Activated T-cell treated with anti-CD3 and anti-CD28 coated beads for 4 hours (primary cell): ENCODE data around the gene DLG2.

Experiments used
- DNase-seq: peaks from one replicate; pipeline ENCODE4 v3.0.0-alpha.2; 2020

Gene DLG2

DNA sequence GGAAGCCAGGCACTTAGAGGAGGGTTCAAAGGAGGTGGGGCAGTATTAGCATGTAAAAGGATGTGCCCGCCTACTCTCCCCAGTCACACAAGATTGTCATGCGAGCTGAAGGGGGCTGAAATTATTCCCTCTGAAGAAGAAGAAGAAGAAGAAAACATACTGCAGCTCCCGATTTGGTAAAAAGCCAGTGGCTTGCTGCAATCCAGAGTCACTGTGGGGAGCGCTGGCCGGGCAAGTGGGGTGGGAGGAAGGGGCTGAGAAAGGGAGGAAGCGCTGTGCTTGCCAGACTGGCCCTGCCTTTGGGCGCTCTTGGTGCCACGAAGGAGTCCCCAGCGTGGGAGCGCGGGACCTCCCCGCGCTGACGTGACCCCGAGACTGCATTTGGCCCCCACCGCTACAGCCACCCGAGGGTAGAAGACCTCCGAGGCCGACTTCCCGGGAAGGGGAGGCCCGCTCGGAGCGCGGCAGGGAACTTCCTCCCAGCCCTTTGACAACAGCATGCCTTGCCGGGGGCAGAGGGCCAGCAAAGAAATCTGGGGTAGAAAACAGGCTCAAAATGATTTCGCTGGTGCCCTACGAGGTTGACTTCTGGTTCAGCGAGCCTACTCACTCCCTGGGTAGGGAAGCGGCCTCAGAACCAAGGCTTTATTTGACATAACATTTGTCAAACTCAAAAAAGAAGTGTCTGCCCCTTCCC, 906.3 kb downstream of the DLG2 start:
- DNase-seq: no peak

GRCh38 chr11:84719935-84720577, 907.1 kb downstream of the DLG2 start:
- DNase-seq: no peak

GRCh38 chr11:84714316-84714780, 912.8 kb downstream of the DLG2 start:
- DNase-seq: no peak

- no peak for DNase-seq
Observed at GRCh38 chr11:84691830-84692229, 935.3 kb downstream of the DLG2 start.

GRCh38 chr11:84687433-84687832, 939.7 kb downstream of the DLG2 start:
- DNase-seq: no peak

DNA sequence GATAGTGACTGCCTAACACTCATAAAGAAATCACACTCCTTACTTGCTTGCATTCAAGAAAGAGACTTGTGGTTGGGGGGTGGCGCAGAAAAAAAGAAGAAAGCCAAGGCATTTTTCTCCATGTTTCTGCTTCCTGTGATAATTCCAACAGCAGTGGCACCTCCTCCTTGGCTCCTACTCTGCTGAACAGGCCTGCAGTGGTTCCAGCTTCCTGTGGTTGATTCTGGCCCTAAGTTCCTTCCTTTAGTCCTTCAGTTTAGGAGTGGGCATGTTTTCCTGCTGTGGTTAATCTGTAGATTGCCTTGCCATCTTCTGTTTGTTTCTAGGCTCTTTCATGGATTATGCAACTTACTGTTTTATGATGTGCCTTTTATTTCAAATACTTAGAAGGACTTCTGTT, 940.4 kb downstream of the DLG2 start:
- DNase-seq: no peak

GRCh38 chr11:84685976-84686375, 941.2 kb downstream of the DLG2 start:
- DNase-seq: no peak

DNA sequence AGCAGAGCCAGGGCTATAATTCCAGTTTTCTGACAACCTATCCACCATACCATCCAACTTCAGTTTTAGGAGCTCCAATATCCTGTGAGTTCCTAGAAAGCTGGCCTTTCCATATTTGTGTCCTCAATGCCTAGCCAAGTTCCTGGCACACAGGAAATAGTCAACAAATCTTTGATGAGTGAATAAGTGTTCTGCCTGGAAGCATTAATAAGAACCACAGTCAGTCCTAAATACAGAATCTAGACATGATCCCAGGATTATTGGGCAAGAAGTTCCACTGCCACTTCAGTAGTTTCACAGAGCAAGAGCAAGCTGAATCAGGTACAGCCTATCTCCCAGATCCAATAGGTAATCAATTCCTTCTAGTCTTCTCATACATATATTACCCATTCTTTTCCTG, 942.0 kb downstream of the DLG2 start:
- no peak for DNase-seq

DNA sequence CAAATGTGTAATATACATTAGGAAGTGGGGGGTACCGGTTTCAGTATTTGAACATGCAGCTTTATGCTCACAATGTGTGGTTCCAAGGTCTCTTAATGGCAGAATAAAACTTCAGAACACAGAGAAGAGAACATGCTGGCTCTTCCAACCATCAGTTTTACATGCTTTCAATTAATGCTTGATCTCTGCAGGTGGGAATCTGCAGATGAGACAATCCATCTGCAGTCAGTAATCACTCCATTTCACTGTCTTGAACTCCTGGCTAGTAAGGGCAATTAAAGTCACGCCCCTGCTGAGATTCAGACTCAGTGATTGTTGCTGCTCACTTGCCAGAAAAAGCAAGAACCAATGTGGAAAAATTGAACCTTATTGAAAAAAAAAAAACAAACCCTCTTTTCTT, 945.7 kb downstream of the DLG2 start:
- DNase-seq: no peak

DNA sequence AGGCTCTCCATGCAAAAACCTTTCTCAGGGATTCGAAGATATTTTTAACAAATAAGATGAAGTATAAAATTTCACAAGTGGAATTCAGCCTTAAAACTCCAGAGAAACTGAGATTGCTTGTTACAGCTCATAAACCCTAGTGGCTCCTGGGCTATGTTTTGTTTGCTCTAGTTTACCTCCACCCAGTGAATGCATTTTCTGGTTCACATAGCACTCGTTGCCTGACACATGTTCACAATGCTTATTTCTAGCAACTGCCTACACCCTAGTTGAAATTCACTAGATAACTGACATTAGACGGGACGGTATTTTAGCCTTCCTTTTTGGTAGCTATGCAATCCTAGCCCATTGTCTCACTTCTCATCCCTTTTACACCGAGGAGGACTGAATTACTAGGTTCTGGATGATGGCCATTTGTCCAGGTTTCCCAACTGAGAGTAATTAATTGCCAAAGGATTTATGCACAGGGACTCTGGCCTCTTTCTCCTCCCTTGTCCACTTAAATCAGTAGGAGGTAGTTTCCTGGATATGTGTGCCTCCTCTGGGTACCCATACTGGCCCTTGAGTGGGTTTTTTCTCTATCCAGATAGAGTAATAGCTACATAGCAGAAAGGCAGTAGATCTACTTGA, 951.6 kb downstream of the DLG2 start:
- DNase-seq: no peak

GRCh38 chr11:84673753-84674152, 953.4 kb downstream of the DLG2 start:
- DNase-seq: no peak

- DNase-seq: no peak
Observed at GRCh38 chr11:84671325-84671999, 955.7 kb downstream of the DLG2 start.

GRCh38 chr11:84663731-84664130, 963.4 kb downstream of the DLG2 start:
- no peak for DNase-seq

DNA sequence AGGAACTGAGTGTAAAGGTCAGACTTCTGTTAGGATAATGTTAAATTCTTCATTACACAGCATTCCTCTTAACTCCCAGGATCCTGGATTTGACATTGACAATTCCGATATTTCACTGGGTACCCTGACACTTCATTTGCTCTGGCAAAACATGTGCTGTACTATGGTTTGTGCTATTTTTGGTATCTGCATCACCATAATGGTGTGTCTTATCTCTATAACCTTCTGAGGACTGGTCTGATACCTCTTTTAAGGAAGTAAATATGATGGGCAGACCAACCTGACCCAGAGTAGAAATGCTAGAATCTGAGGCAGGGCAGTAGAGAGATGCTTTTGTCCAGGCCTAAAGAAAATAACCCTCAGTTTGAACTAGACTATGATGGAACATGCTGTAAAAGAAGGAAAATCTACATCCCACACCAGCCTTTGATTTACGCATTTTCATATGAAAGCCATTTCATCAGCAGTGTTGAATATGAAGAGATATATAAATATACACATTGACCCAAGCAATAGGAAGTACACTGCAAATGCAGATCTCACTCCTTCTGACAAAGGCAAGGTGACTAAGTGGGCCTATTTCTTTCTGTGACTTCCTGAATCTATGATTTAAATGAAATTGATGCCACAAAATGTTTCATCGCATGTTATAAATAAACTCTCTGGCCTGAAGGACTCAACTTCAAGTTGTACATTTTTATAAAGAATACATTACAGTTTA, 966.7 kb downstream of the DLG2 start:
- DNase-seq: no peak

GRCh38 chr11:84655712-84656111, 971.4 kb downstream of the DLG2 start:
- no peak for DNase-seq

DNA sequence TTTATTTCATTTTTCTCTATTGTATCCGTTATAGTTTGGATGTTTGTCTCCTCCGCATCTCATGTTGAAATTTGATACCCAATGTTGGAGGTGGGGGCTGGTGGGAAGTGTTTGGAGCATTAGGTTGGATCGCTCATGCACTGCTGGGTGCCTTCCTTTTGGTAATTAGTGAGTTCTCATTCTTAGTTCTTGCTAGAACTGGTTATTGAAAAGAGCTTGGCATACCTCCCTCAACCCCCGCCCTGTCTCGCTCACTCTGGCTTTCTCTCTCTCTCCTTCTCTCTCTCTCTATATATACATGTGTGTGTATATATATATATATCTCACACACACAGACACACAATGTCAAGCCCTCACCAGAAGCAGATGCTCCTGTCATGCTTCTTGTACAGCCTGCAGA, 978.7 kb downstream of the DLG2 start:
- DNase-seq: no peak

- no peak for DNase-seq
Observed at GRCh38 chr11:84645988-84646694, 981.0 kb downstream of the DLG2 start.

- no peak for DNase-seq
Observed at GRCh38 chr11:84642500-84642899, 984.6 kb downstream of the DLG2 start.

DNA sequence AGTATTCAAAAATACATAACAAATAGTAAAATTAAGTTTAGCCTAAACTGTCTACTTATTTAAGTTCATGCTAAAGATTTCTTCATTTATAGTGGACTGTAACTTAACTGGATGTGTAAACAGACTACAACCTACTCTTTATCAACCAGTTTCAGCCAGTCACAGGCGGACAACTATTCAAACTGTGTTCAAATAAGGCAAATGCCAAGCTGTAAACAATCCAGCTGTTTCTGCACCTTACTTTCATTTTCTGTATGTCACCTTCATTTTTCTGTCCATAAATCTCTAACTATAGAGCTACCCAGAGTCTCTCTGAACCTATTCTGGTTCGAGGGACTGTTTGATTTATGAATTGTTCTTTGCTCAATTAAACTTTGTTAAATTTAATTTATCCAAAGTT, 992.8 kb downstream of the DLG2 start:
- DNase-seq: no peak

DNA sequence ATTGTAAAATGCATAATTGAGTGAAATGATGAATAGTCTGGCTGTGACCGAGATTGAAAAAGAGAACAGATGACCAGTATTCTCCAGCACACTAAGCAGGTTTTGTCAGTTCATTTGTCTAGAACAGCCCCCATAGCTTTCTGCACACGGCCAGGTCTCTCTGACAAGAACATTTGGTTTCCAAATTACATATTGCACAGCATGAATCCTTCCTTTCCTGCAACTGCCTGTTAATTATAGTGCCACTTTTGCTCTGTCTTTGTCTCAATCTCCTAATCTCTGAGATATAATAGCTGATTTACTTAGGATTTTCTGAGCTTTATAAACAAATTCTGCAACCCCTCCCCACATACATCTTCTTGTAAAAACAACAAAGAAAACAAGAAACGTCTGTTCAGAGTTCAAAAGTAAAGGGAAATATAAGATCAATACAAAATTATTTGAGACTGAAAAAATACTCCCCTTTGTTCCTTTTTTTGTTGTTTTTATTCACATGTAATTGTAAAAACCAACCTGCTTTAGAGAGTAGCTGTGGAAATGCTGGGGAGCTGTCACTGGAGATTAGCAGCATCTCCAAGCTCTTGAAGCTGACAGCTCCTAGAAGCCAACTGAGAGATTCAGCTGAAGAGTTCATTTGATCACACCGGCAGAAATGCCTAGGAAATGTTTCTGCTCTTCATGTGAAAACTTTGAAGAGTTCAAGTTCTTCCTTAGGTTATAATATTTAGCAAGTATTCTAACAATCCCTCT, 998.1 kb downstream of the DLG2 start:
- DNase-seq: no peak

DNA sequence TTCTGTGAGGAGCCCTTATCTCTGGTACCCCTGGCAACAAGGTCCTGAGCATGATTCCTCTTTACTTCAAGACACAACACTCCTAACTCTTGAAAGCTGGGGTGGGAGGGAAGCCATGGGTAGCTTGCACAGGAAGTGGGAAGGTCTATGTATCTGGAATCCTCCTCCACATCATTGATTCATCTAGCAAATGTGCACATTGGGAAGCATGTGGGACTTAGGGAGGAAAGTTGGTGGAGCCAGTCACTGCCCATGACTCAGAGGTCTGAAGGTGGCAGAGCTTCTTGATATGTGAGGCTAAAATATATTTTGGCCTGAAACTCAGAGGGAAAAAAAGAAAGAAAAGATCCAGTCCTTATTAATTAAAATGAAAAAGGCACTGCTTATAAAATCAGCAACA, 1000.9 kb downstream of the DLG2 start:
- DNase-seq: no peak

DNA sequence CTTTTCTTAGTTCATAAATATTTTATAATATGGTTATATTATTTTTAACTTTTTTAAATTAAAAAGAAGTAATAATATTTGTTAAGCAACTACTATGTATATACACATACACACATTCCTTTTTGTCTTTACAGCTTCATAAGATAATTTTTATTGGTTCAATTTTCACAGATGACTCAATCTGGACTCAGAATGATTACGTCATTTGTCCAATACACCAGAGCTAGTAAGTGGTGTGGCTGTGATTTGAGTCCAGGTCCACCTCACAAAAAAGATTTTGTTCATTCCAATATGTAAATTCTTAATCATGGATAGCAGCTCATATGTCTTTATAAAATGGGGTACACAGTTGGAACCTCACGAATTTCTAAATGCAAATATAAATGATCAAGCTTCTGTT, 1014.5 kb downstream of the DLG2 start:
- DNase-seq: no peak
